K562 (cell line): Measurements from ENCODE around the gene MECR. TPM values are rescaled to one million over a fixed set of nuclear protein-coding genes. Genes with fewer than 3 reads are reported as not detected.

ENCODE experiments used
- CBX3 ChIP-seq, 2 experiments: IDR thresholded peaks; 1 replicate in 1 of 2; 2 replicates in 1 of 2; pipeline ENCODE4 v1.6.1; 2012; ENCODE audit warnings: inconsistent platforms in 2 of 2, low read length in 2 of 2, borderline replicate concordance in 1 of 2, control low read depth in 1 of 2
- CTBP1 ChIP-seq: fragments of 450-650 bp; IDR thresholded peaks from 2 replicates; pipeline ENCODE4 v1.6.1; 2016; ENCODE audit warnings: borderline replicate concordance
- DLX4 ChIP-seq: fragments of 250-450 bp; sonication (Bioruptor Pico); IDR thresholded peaks from 2 replicates; pipeline ENCODE4 v1.6.1; 2021; ENCODE audit warnings: mild to moderate bottlenecking
- ELF4 ChIP-seq: fragments of 450-650 bp; formaldehyde crosslinking; IDR thresholded peaks from 2 replicates; pipeline ENCODE4 v1.4.0; 2022; ENCODE audit warnings: missing genetic modification characterization
- GATAD2B ChIP-seq: fragments of 450-650 bp; IDR thresholded peaks from 2 replicates; pipeline ENCODE4 v1.6.1; 2017; ENCODE audit warnings: mild to moderate bottlenecking, borderline replicate concordance
- HCFC1 ChIP-seq: IDR thresholded peaks from 2 replicates; pipeline ENCODE4 v1.6.1; 2012; ENCODE audit warnings: low read depth, low read length, improper control_type of control experiment
- HDAC3 ChIP-seq: fragments of 450-650 bp; IDR thresholded peaks from 2 replicates; pipeline ENCODE4 v1.6.1; 2018; ENCODE audit warnings: borderline replicate concordance, mild to moderate bottlenecking, moderate library complexity; ENCODE audit not compliant: partially characterized antibody
- MGA ChIP-seq: fragments of 450-650 bp; IDR thresholded peaks from 2 replicates; pipeline ENCODE4 v1.6.1; 2016; ENCODE audit warnings: mild to moderate bottlenecking, moderate library complexity
- MYBL2 ChIP-seq, 2 experiments: fragments of 450-650 bp in 1 of 2; sonication (generic) in 1 of 2; formaldehyde crosslinking in 1 of 2; IDR thresholded peaks; 2 replicates each; pipeline versions ENCODE4 v1.6.1 to v1.8.1; 2017 to 2022; ENCODE audit warnings: borderline replicate concordance in 1 of 2, inconsistent platforms in 1 of 2, low read depth in 1 of 2, mild to moderate bottlenecking in 1 of 2, missing genetic modification reagents in 1 of 2, moderate library complexity in 1 of 2
- NELFE ChIP-seq: IDR thresholded peaks from 2 replicates; pipeline ENCODE4 v1.6.1; 2011; ENCODE audit warnings: mild to moderate bottlenecking; ENCODE audit not compliant: insufficient read depth, insufficient read length
- POLR2B ChIP-seq: fragments of 450-650 bp; IDR thresholded peaks from 2 replicates; pipeline ENCODE4 v1.6.1; 2018; ENCODE audit warnings: low read depth; ENCODE audit not compliant: partially characterized antibody
- PPARD ChIP-seq: fragments of 250-450 bp; sonication (Bioruptor Pico); IDR thresholded peaks from 2 replicates; pipeline ENCODE4 v1.8.0; 2022; ENCODE audit warnings: inconsistent platforms, mild to moderate bottlenecking, moderate library complexity
- SMC3 ChIP-seq: conservative IDR thresholded peaks from 2 replicates; pipeline ENCODE4 v1.6.1; 2011; ENCODE audit warnings: low read depth, low read length, improper control_type of control experiment; ENCODE audit not compliant: insufficient read depth
- TCF3 ChIP-seq: sonication (generic); formaldehyde crosslinking; IDR thresholded peaks from 2 replicates; pipeline ENCODE4 v1.4.0; 2020; ENCODE audit warnings: mild to moderate bottlenecking, missing genetic modification reagents
- TRIM28 ChIP-seq: fragments of 450-650 bp; IDR thresholded peaks from 2 replicates; pipeline ENCODE4 v1.6.1; 2017
- polyA plus RNA-seq, 8 experiments: library from polyadenylated mRNA; depleted of rRNA in 4 of 8; stranded (reverse) in 5 of 8; unstranded in 3 of 8; fragments of >200 nt; fragmentation: Nextera tagmentation in 2 of 8; fragmentation: Illumina TruSeq in 1 of 8; extraction: Ambion mirVana in 2 of 8; extraction: Trizol in 1 of 8; gene quantifications; 2 replicates each; pipeline versions ENCODE4 v1.2.1 to v1.2.3, GENCODE V29; 2011 to 2014; ENCODE audit warnings: inconsistent platforms in 1 of 8, missing spikeins in 1 of 8
- total RNA-seq, 7 experiments: library from RNA; depleted of rRNA in 6 of 7; stranded (reverse); fragments of >200 nt in 6 of 7; fragmentation: Illumina TruSeq in 2 of 7; extraction: Trizol in 2 of 7; gene quantifications; 2 replicates each; pipeline versions ENCODE4 v1.2.1 to v1.2.3, GENCODE V29; 2011 to 2021; ENCODE audit warnings: low replicate concordance in 1 of 7

The MECR gene
- total and polyA plus RNA-seq, 9 of the 15 experiments (the other 6 are each of a cell fraction or from before 2014, with no cell fraction given): 10.4 to 58.6 (median 42.9) TPM

- TF ChIP-seq HCFC1: peak; percentile 41; the same call in 1 of the 2 replicates
- TF ChIP-seq DLX4: no peak
- TF ChIP-seq NELFE: no peak
- TF ChIP-seq TRIM28: no peak
- TF ChIP-seq GATAD2B: no peak; the same call in 1 of the 2 replicates
- peak in 1 of 2 experiments; percentile 73; a peak in 1 of 3 replicates for TF ChIP-seq CBX3 (IDR thresholded peaks at IDR 0.05; ENCODE audit: borderline replicate concordance in 1 of 2, low read length in 2 of 2)
- TF ChIP-seq CTBP1: peak; percentile 97
- peak; percentile 97 for TF ChIP-seq SMC3
- no peak for TF ChIP-seq PPARD (CRISPR knock-in tag)
- peak; percentile 94 for TF ChIP-seq TCF3
- TF ChIP-seq ELF4 (CRISPR knock-in tag): peak; percentile 81
- TF ChIP-seq MYBL2 (IDR thresholded peaks at IDR 0.05; ENCODE audit: low read depth): no peak
- TF ChIP-seq MYBL2 (CRISPR knock-in tag; IDR thresholded peaks at IDR 0.05; ENCODE audit: borderline replicate concordance): no peak
- no peak; the same call in 1 of the 2 replicates for TF ChIP-seq MGA
- no peak for TF ChIP-seq POLR2B
- no peak for TF ChIP-seq HDAC3
Measured at GRCh38 chr1:29202584-29203340, 28.0 kb downstream of the MECR start (continued).
